CD4-positive, alpha-beta T cell treated with Interferon alpha-2 for 1 hour (primary cell): Measurements from ENCODE around the gene CILP.

ENCODE experiments used
- DNase-seq, 2 donors: peaks; one replicate each; pipeline ENCODE4 v3.0.0-alpha.2; 2020 to 2022

Gene CILP

GRCh38 chr15:65223996-65224395, 12.7 kb upstream of the CILP start:
- DNase-seq: no peak

- no peak for DNase-seq
These were observed 11.6 kb upstream of the CILP start for GRCh38 chr15:65222891-65223290.

GRCh38 chr15:65221697-65222096, 10.4 kb upstream of the CILP start:
- DNase-seq: no peak

- DNase-seq: no peak
These were observed 7.9 kb upstream of the CILP start for GRCh38 chr15:65219137-65219536.

DNA sequence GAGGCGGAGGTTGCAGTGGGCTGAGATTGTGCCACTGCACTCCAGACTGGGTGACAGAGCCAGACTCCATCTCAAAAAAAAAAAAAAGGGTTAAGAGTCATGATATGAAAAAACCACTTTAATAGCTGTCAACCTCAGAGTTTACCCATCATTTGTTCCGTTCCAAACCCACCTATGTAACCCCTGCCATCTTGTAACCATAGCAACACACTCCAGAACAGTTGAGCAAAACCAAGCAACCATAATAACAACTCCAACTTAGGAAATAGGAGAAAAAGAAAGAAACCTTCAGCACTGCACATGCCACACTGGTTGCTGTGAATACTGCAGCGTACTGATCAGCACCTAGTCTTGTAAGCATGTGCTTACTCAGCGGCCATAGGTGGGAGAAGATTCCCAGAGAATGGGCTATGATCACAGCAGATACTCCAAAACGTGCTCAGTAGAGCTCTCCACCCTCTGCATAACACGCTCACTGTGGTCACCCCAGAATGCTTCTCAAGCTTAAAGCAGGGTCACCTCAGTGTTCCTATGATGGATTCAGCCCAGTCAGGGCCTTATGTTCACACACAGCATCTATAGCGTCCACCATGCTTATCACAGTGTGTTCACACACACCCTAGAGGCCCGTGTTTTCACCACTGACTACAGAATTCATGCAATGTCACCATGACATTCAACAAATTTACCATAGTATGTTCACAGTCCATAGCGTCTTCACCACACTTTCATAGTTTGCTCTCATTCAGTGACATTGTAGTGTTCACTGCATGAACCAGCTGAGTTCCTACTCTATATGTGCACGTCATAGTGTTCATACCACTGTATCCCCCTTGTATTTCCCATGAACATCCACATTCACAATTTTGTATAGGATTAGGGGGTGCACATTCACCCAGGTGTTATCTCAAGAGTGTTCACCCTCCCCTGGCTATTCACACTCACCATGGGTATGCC, 6.5 kb upstream of the CILP start:
- DNase-seq: peak in 1 of 2 donors; percentile 1

DNA sequence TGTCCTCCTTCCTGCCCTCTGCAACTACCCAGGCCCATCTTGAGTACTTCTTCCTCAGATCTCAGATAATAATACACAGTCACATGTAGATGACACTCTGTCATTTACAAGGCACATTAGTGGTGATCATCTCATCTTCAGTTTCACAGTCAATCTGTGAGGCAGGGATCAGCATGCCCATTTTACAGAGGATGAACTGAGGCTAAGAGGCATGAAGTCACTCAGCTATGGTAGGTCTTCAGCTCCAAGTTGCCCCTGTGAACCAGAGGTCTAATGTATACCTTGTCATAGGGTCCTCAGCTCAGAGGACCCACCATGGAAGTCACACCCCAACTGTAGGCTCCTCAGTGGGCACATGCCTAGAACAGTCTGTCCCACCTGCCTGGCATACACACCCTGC, 4.2 kb upstream of the CILP start:
- DNase-seq: no peak

DNA sequence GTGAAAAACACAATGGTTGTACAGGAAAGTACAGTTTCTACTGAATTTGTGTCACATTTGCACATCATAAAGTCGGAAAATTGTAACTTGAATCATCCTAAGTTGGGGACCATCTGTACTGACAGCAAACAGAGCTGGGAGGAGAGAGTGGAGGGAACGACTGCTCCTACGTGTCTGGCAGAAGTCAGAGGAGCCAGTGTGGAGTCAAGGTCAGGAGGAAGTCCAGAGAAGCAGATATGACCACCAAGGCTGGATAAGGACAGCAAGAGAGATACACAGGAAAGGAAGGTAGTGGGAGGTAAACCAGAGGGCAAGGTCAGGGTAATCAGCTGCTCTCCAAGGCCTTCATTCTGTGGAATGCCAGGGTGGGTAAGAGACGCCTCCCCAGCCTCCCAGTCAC, 2.7 kb upstream of the CILP start:
- DNase-seq: no peak

DNA sequence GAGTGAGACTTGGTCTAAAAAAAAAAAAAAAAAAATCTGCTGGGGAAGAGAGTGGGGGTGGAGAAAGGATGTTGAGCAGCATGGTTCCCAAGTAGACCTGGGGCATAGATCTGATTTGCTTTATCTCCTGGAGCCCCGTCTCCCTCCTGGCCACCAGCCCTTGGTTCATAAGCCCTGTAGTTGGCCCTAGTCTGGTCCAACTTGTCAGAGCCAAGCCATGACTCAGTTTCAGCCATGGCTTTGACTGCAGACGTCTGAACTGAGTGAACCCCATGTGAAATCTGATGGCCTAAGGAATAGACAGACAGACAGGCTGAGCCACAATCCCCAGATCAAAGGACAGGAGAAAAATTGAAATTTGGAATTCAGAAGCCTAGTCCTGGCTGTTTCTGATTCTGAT, 2.0 kb upstream of the CILP start:
- no peak for DNase-seq

DNA sequence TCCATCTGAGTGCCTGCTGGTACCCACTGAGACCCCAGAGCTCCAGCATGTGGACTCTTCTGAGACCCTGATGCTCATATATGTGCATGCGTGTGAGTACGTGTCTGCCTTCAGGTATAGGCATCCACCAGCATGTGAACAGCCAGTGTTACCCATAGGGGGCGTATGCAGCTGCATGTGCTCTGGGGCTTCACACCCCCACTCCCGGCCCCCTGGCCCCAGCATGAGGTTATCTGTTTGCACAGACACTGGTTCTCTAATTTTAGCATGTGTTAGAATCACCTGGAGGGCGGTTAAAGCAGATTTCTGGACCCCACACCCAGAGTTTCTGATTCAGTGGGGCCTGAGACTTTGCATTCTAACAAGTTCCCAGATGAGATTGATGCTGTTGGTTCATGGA, 824 bp upstream of the CILP start:
- DNase-seq: peak; percentile 27 to 42

- DNase-seq: no peak
These were observed 259 bp upstream of the CILP start for GRCh38 chr15:65211482-65211982.

DNA sequence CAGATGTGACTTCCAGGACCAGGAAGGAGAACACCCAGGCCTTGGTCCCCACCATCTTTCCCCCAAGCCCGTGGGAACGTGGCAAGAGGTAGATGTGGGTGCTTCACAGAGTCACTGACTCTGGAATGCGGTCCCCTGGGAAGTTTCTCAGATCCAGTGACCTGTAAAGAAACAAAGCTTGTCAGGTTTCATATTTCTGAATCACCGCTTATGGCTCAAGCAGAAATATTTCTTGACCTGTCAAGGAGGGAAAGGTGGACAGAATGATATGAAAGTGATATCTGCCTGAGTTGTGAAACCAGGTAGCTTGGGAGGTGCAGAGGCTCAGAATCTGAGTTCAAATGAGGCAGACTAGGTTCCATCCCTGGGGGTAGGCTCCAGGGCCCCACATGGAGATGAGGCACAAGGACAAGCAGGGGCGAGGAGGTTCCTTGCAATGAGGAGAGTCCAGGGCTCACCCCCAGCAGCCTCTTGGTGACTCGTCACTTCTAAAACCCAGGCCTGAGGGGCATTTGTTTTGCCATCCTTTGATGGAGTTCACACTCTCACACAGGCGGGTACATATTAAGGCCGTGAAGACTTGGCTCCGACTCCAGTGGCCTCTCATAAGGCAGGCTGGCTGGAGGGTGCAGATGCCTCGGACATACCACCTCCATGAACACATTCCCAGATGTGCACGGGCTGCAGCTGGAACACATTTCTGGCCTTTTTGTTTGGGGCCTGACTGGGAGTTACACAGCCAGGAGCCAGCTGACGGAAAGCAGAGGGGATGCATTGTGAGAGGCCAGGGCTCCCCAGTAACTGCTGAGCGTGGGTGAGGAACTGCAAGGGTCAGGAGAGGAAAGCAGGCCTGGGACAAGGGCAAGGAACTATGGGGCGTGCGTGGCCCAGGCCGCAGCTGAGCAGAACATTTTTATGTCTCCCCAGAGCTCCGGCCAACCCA, 1.3 kb downstream of the CILP start:
- no peak for DNase-seq

- DNase-seq: no peak
These were observed 2.6 kb downstream of the CILP start for GRCh38 chr15:65208647-65209046.

DNA sequence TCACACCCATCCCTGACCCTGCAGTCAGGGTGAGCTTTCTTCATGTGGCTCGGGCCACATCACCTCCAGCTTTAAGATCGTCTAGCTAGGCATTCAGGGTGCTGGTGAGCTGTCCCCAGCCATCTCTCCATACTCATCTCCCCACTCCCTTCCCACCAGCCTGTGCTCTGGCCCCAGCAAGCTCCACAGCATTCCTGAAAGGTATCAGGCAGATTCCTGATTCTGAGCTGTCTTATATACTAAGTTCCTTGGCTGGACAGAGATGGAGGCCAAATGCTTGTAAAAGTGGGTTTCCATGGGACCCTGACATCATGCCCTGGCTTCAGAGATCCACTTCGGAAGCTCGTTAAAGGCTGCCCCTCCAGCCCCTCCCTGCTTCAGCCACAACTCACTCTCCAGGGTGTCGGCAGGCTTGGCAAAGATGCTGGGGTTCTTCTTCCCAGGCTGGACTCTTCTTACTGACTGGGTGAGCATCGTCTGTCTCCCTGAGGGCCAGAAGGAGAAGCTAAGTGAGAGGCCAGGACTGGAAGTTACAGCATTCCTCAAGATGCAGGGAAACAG, 3.9 kb downstream of the CILP start:
- no peak for DNase-seq

DNA sequence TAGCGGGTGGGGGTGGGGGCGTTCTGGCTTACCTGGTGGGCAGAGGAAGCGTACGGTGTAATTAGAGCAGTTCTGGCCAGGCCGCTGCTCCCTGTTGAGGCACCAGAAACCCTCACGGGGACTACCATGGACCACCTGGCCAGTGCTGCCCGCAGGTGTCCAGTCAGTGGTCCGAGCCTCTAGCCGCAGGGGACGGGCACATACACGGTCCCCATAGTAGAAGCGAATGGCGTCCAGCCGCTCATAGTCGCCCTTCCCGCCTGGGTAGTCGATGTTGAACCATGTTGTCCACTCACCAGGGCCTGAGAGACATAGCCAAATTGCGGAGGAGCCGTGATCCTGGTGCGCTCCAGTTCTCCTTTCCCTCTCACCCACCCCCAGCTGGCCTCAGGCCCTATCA, 4.5 kb downstream of the CILP start:
- DNase-seq: no peak

DNA sequence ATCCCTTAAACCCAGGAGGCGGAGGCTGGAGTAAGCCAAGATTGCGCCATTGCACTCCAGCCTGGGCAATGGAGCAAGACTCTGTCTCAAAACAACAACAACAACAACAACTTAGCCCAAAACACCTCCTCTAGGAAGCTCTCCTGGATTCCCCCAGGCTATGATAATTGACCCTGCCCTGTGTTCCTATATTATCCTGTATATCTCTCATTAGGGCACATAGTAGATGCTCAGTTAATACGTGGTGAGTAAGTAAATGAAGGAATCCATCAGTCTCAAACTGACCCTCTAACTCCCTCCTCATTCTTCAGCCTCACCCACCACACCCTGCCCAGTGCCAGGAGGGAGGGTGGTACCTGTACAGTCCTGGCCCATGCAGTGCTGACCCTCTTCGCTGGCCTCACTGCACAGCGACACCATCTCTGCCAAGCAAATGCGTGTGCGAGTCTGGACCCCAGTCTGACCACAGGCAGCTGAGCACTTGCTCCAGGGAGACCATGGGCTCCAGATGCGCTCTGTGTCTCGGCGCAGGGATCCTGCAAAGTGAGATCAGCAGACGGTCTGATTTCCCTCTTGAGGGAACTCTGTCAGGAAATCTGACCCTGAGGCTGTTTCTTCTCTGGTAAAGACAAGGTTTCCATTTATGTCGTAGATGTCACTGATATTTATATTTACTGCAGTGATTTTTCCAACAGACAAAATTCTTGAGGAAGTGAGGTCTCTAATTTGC, 6.2 kb downstream of the CILP start:
- no peak for DNase-seq

- DNase-seq: no peak
These were observed 6.9 kb downstream of the CILP start for GRCh38 chr15:65204236-65204930.

DNA sequence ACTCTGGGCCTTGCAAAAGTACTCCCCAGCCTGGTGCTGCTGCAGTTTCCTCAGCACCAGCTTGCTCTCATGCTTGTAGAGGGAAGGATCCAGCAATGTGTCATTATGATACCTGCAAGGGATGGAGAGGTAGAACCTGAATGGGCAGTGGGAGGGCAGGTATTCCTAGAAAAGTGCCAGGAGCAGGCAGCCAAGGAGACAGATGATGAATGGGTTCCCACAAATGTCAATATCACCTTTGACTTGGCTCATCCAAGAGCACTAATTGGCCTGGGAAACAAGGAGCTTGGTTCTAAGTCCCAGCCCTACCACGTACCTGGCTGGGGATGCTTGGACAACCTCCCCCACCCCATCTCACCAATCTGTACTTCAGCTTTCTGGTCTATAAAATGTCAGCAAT, 9.4 kb downstream of the CILP start:
- no peak for DNase-seq

DNA sequence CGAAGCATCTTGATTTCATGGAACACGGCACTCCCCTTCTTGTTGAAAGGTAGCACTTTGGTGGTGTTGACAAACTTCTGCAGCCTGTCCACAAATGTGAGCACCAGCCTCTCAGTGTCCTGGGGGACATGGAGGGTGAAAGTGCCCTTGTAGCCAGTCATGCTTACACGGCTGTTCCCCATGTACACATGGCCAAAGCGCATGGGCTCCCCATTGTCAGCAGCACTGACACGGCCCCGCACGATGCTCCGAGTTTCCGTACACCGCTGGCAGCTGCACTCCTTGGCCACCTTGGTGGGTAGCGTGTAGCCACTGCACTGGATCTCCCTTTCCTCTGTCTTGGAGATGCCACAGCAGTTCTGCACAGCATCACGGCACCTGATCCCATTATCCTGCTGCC, 12.7 kb downstream of the CILP start:
- no peak for DNase-seq

DNA sequence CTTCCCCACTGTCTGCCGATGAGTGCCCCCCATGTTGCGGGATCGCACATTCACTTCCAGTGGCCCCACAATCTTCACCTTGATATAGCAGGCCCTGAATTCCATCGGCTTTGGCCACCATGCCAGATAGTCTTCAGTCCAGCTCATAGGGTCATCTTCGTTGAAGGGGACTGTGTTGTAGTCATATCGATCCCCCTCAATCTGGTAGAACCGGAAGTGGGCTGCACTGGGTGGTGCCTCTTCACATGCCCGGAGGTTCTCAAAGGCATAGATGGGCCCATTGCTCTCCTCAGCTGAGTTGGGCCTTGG, 14.0 kb downstream of the CILP start:
- DNase-seq: no peak

DNA sequence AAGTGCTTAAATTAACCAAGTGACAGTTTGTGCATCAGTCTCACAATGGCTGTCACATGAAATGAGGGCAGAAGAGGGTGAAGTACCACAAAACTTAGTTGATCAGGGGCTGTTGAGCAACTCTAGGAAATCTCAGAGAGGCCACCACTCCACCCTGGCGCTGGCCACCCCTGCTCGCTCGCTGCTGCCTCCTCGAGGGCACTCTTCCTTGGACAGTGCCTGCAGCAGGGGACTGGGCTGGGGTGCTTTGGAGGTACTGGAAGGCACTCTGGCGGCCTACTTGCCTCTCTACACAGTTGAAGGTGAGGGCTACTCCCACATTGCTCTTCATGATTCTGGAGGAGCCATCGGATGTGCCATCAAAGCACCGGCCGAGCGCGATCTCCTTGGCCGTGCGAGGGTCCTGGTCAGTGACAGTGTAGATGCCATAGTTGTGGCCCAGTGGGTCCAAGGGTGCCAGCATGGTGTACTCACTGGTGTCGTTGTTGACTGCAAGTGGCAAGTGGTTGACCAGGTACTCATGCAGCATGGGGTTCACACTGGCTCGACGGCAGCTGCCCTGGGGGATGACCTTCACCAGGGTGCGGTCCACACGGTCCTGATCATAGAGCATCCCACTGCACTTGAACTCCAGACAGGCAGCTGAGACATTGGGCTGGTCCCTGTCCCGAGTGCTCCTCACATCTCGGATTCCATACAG, 14.5 kb downstream of the CILP start:
- no peak for DNase-seq

GRCh38 chr15:65195548-65195923, 15.7 kb downstream of the CILP start:
- no peak for DNase-seq
